Measurements from ENCODE around the gene RPS27.
"Not testable (repeated sequence)": the region's sequence is repeated elsewhere in the genome, so short reads cannot be mapped to it uniquely, and the experiment has no call there.

Gene RPS27

GRCh38 chr1:154006136-154006535 is 15.6 kb downstream of the RPS27 start:
- Histone ChIP-seq H3F3A (ENCODE audit: low read depth) (no peaks in the 10 kb centered on the region), H3K9me3 (ENCODE audit: insufficient read depth, low read depth, low read length) (no peaks in the 10 kb centered on the region), H3K27me3 (ENCODE audit: insufficient read depth, low read length, poor library complexity, severe bottlenecking) (no peaks in the 10 kb centered on the region), H3K4me3 (ENCODE audit: low read length, poor library complexity, severe bottlenecking) (no peak overlapping the region), H3K9ac (ENCODE audit: low read depth, low read length, poor library complexity, severe bottlenecking) (no peak overlapping the region), H3K9me2 (replicated peaks; ENCODE audit: low read depth, low read length) (no peaks in the 10 kb centered on the region), H2AFZ (ENCODE audit: low read length) (no peak overlapping the region), H3K4me1 (ENCODE audit: insufficient read depth, low read length, poor library complexity, severe bottlenecking) (no peaks in the 10 kb centered on the region), H3K36me3 (ENCODE audit: insufficient read depth, low read length) (no peaks in the 10 kb centered on the region), H3K79me2 (ENCODE audit: insufficient read depth, low read length) (no peaks in the 10 kb centered on the region), H4K20me1 (ENCODE audit: insufficient read depth, low read length, poor library complexity, severe bottlenecking) (no peaks in the 10 kb centered on the region), H3K4me2 (ENCODE audit: low read depth, low read length, poor library complexity, severe bottlenecking) (no peak overlapping the region)
- no peak for TF ChIP-seq CTCF (conservative IDR thresholded peaks at IDR 0.05; ENCODE audit: low read length)
- no peak for TF ChIP-seq EZH2phosphoT487 (IDR thresholded peaks at IDR 0.05; ENCODE audit: borderline replicate concordance)

- H3F3A ChIP-seq (ENCODE audit: low read depth): no peaks in the 10 kb centered on the region
- no peak for TF ChIP-seq EZH2phosphoT487 (IDR thresholded peaks at IDR 0.05; ENCODE audit: borderline replicate concordance)
- no peak for TF ChIP-seq CTCF (conservative IDR thresholded peaks at IDR 0.05; ENCODE audit: low read length)
- H3K9me2 ChIP-seq (replicated peaks; ENCODE audit: low read depth, low read length): no peaks in the 10 kb centered on the region
Observed at GRCh38 chr1:154012129-154012528, 21.6 kb downstream of the RPS27 start.

DNA sequence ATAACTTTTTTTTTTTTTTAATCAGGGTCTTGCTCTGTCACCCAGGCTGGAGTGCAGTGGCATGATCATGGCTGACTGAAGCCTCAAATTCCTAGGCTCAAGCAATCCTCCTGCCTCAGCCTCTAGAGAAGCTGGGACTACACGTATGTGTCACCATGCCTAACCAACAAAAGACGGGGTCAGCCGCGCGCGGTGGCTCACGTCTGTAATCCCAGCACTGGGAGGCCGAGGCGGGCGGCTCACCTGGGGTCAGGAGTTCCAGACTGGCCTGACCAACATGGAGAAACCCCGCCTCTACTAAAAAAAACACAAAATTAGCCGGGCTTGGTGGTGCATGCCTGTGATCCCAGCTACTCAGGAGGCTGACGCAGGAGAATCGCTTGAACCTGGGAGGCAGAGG is 22.0 kb downstream of the RPS27 start:
- H3K36me3 ChIP-seq (ENCODE audit: insufficient read depth, low read length); H3K4me3 ChIP-seq (ENCODE audit: low read length, poor library complexity, severe bottlenecking); H3K79me2 ChIP-seq (ENCODE audit: insufficient read depth, low read length); H3K9me2 ChIP-seq (replicated peaks; ENCODE audit: low read depth, low read length); H3K27me3 ChIP-seq (ENCODE audit: insufficient read depth, low read length, poor library complexity, severe bottlenecking); H3K9ac ChIP-seq (ENCODE audit: low read depth, low read length, poor library complexity, severe bottlenecking); H3F3A ChIP-seq (ENCODE audit: low read depth); H3K4me1 ChIP-seq (ENCODE audit: insufficient read depth, low read length, poor library complexity, severe bottlenecking); H2AFZ ChIP-seq (ENCODE audit: low read length); H3K9me3 ChIP-seq (ENCODE audit: insufficient read depth, low read depth, low read length); H4K20me1 ChIP-seq (ENCODE audit: insufficient read depth, low read length, poor library complexity, severe bottlenecking); H3K4me2 ChIP-seq (ENCODE audit: low read depth, low read length, poor library complexity, severe bottlenecking): not testable (repeated sequence)

More at GRCh38 chr1:154012129-154012528, 21.6 kb downstream of the RPS27 start:
- H3K4me2 ChIP-seq (ENCODE audit: low read depth, low read length, poor library complexity, severe bottlenecking): no peak overlapping the region
- no peak overlapping the region for H3K4me3 ChIP-seq (ENCODE audit: low read length, poor library complexity, severe bottlenecking)
- H4K20me1 ChIP-seq (ENCODE audit: insufficient read depth, low read length, poor library complexity, severe bottlenecking): no peaks in the 10 kb centered on the region
- H3K9me3 ChIP-seq (ENCODE audit: insufficient read depth, low read depth, low read length): no peaks in the 10 kb centered on the region
- no peaks in the 10 kb centered on the region for H3K36me3 ChIP-seq (ENCODE audit: insufficient read depth, low read length)
- H2AFZ ChIP-seq (ENCODE audit: low read length): no peak overlapping the region
- no peaks in the 10 kb centered on the region for H3K27me3 ChIP-seq (ENCODE audit: insufficient read depth, low read length, poor library complexity, severe bottlenecking)
- no peak overlapping the region for H3K9ac ChIP-seq (ENCODE audit: low read depth, low read length, poor library complexity, severe bottlenecking)
- H3K4me1 ChIP-seq (ENCODE audit: insufficient read depth, low read length, poor library complexity, severe bottlenecking): no peaks in the 10 kb centered on the region
- no peaks in the 10 kb centered on the region for H3K79me2 ChIP-seq (ENCODE audit: insufficient read depth, low read length)

DNA sequence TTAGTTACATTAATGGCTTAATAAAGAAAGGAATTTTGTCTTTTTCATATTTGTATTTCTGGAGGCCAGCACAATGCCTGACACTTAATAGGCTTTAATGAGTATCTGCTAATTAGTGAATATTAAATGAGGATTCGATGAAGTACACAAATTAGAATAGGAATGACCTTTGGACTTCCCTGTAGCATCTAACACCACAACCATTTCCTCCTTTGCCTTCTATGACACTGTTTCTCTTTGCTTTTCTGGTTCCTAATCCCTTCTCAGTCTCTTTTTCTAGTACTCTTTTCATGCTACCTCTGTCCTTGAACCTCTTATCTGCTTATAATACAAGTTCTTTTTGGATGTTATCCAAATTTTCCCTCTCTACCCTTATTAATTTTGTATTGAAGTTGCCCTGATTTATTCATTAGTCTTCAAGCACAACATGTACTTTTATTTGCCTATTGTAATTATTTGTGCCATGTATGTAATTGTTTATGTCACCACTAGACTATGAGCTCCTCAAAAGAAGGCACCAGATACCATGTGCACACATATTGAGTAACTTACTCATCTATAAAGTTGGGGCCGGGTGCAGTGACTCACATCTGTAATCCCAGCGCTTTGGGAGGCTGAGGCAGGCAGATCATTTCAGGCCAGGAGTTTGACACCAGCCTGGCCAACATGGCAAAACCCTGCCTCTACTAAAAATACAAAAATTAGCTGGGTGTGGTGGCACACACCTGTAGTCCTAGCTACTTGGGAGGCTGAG is 23.8 kb downstream of the RPS27 start:
- H3K79me2 ChIP-seq (ENCODE audit: insufficient read depth, low read length): no peaks in the 10 kb centered on the region
- no peak overlapping the region for H2AFZ ChIP-seq (ENCODE audit: low read length)
- no peaks in the 10 kb centered on the region for H3K36me3 ChIP-seq (ENCODE audit: insufficient read depth, low read length)
- no peak overlapping the region for H3K9ac ChIP-seq (ENCODE audit: low read depth, low read length, poor library complexity, severe bottlenecking)
- H4K20me1 ChIP-seq (ENCODE audit: insufficient read depth, low read length, poor library complexity, severe bottlenecking): no peaks in the 10 kb centered on the region
- H3K4me1 ChIP-seq (ENCODE audit: insufficient read depth, low read length, poor library complexity, severe bottlenecking): no peaks in the 10 kb centered on the region
- H3K9me2 ChIP-seq (replicated peaks; ENCODE audit: low read depth, low read length): no peaks in the 10 kb centered on the region
- no peaks in the 10 kb centered on the region for H3K9me3 ChIP-seq (ENCODE audit: insufficient read depth, low read depth, low read length)
- no peaks in the 10 kb centered on the region for H3K27me3 ChIP-seq (ENCODE audit: insufficient read depth, low read length, poor library complexity, severe bottlenecking)
- H3K4me3 ChIP-seq (ENCODE audit: low read length, poor library complexity, severe bottlenecking): no peak overlapping the region
- H3K4me2 ChIP-seq (ENCODE audit: low read depth, low read length, poor library complexity, severe bottlenecking): no peak overlapping the region
- H3F3A ChIP-seq (ENCODE audit: low read depth): no peaks in the 10 kb centered on the region
- no peak for TF ChIP-seq CTCF (conservative IDR thresholded peaks at IDR 0.05; ENCODE audit: low read length)
- no peak for TF ChIP-seq EZH2phosphoT487 (IDR thresholded peaks at IDR 0.05; ENCODE audit: borderline replicate concordance)

Data from Loucy (cell line).